Neuronal stem cell (in vitro differentiated cells): Measurements from ENCODE around the gene OR10A4.

Source experiments
- DNase-seq: peaks from one replicate; pipeline ENCODE4 v3.0.0-alpha.2; 2013; ENCODE audit warnings: low spot score
- H2AFZ ChIP-seq: one replicate; pipeline ENCODE4 v1.6.1; 2013; ENCODE audit warnings: mild to moderate bottlenecking, low read length, inconsistent platforms
- H2AK5ac ChIP-seq: 2 replicates; pipeline ENCODE4 v1.6.1; 2013; ENCODE audit warnings: low read depth, mild to moderate bottlenecking, inconsistent platforms, low read length, moderate library complexity, mixed read lengths
- H2BK120ac ChIP-seq: 2 replicates; pipeline ENCODE4 v1.6.1; 2013; ENCODE audit warnings: low read depth, mild to moderate bottlenecking, inconsistent platforms, low read length, moderate library complexity, mixed read lengths
- H2BK12ac ChIP-seq: one replicate; pipeline ENCODE4 v1.6.1; 2013; ENCODE audit warnings: low read length, inconsistent platforms
- H2BK15ac ChIP-seq: 2 replicates; pipeline ENCODE4 v1.6.1; 2013; ENCODE audit warnings: mild to moderate bottlenecking, low read length, inconsistent platforms, mixed read lengths
- H2BK5ac ChIP-seq: one replicate; pipeline ENCODE4 v1.6.1; 2013; ENCODE audit warnings: inconsistent platforms, mild to moderate bottlenecking, low read length, moderate library complexity
- H3K14ac ChIP-seq: one replicate; pipeline ENCODE4 v1.6.1; 2013; ENCODE audit warnings: low read length, inconsistent platforms
- H3K18ac ChIP-seq: 2 replicates; pipeline ENCODE4 v1.6.1; 2013; ENCODE audit warnings: low read length, inconsistent platforms
- H3K23ac ChIP-seq: 2 replicates; pipeline ENCODE4 v1.6.1; 2013; ENCODE audit warnings: low read depth, mild to moderate bottlenecking, mixed read lengths, low read length, inconsistent platforms; ENCODE audit not compliant: poor library complexity
- H3K27ac ChIP-seq: replicated peaks from 3 replicates; pipeline ENCODE4 v1.5.1; 2013; ENCODE audit warnings: low read length, inconsistent platforms
- H3K27me3 ChIP-seq, 3 experiments: 2 replicates each; pipeline ENCODE4 v1.6.1; 2013; ENCODE audit warnings: low read length in 3 of 3, mild to moderate bottlenecking in 2 of 3, inconsistent platforms in 1 of 3, low read depth in 1 of 3, mixed read lengths in 1 of 3, moderate library complexity in 1 of 3; ENCODE audit not compliant: control insufficient read depth in 3 of 3, insufficient read depth in 3 of 3
- H3K36me3 ChIP-seq, 2 donors: replicated peaks in 1 of 2; 2 replicates each; pipeline ENCODE4 v1.6.1; 2013; ENCODE audit warnings: low read length in 2 of 2; ENCODE audit not compliant: control insufficient read depth in 2 of 2, insufficient read depth in 2 of 2
- H3K4ac ChIP-seq: 2 replicates; pipeline ENCODE4 v1.6.1; 2013; ENCODE audit warnings: inconsistent platforms, mild to moderate bottlenecking, low read length, moderate library complexity
- H3K4me1 ChIP-seq, 2 donors: 1 replicate in 1 of 2; 2 replicates in 1 of 2; pipeline ENCODE4 v1.6.1; 2013; ENCODE audit warnings: low read length in 2 of 2, low read depth in 1 of 2; ENCODE audit not compliant: control insufficient read depth in 2 of 2, insufficient read depth in 1 of 2
- H3K4me2 ChIP-seq: one replicate; pipeline ENCODE4 v1.6.1; 2013; ENCODE audit warnings: mild to moderate bottlenecking, low read length, inconsistent platforms; ENCODE audit not compliant: insufficient read depth, poor library complexity, severe bottlenecking
- H3K4me3 ChIP-seq, 2 donors: 2 replicates each; pipeline ENCODE4 v1.5.1; 2013; ENCODE audit warnings: low read length in 2 of 2, mild to moderate bottlenecking in 2 of 2, inconsistent platforms in 1 of 2, moderate library complexity in 1 of 2
- H3K79me1 ChIP-seq: one replicate; pipeline ENCODE4 v1.6.1; 2013; ENCODE audit warnings: low read depth, mild to moderate bottlenecking, inconsistent platforms, low read length, moderate library complexity
- H3K9ac ChIP-seq: one replicate; pipeline ENCODE4 v1.6.1; 2013; ENCODE audit warnings: mild to moderate bottlenecking, low read depth, low read length, inconsistent platforms; ENCODE audit not compliant: poor library complexity
- H3K9me3 ChIP-seq, 2 donors: replicated peaks in 1 of 2; 2 replicates each; pipeline versions ENCODE3 to v1.6.1; 2013; ENCODE audit warnings: low read length in 2 of 2, mild to moderate bottlenecking in 2 of 2, inconsistent platforms in 1 of 2, low read depth in 1 of 2, mixed read lengths in 1 of 2, moderate library complexity in 1 of 2; ENCODE audit not compliant: control insufficient read depth in 2 of 2, insufficient read depth in 1 of 2
- H4K8ac ChIP-seq: one replicate; pipeline ENCODE4 v1.6.1; 2013; ENCODE audit warnings: low read depth, mild to moderate bottlenecking, inconsistent platforms, low read length, moderate library complexity
- H4K91ac ChIP-seq: one replicate; pipeline ENCODE4 v1.6.1; 2013; ENCODE audit warnings: low read length, low read depth, mild to moderate bottlenecking, inconsistent platforms; ENCODE audit not compliant: poor library complexity
- WGBS, 2 donors: extraction: QIAGEN DNeasy Blood & Tissue Kit; methylation state at CpG; one replicate each; pipeline ENCODE4 v1.1.7; 2013; ENCODE audit warnings: missing lambda C conversion rate in 2 of 2, mixed read lengths in 1 of 2; ENCODE audit not compliant: insufficient read length in 2 of 2, insufficient replicate concordance in 1 of 2; ENCODE audit errors: extremely low coverage in 2 of 2; 5-methylcytosine and 5-hydroxymethylcytosine counted together

Gene OR10A4

DNA sequence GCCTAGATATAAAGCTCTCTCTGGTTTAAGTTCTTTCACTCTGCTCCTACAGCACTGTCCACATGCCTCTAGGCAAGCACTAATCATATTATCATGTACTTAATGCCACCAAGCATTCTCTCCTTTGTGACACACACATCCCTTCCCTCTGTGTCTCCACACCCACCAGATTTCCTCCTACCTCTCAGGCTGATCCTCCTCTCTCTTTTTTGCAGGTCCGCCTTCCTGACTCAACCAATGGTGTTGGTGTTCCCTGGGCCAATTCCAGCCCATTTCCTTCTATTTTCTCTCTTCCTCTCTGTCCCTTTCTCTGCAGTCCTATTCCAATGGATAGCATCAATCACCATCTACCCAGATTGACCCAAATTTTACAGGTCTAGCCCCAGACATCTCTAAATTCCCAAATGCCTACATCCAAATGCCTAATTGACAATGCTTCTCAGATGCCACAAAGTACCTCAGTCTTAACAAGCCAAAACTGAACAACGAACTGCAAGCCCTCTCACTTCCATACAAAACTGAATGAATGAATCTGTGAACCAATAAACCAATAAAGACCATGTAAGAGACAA, 49.3 kb downstream of the OR10A4 start:
- Histone ChIP-seq H3K27me3 (no peaks in the 10 kb centered on the region), H4K8ac (no peak overlapping the region), H3K79me1 (peaks cover 2% of the 10 kb centered on the region), H3K27ac (peak overlapping the region; percentile 12), H4K91ac (no peak overlapping the region), H3K4me3 (peak overlapping the region; percentile 87 to 90), H2BK120ac (no peak overlapping the region), H3K23ac (no peak overlapping the region), H2BK15ac (no peak overlapping the region), H3K9ac (no peak overlapping the region), H3K4me2 (peak overlapping the region; percentile 71), H2BK5ac (no peak overlapping the region), H3K14ac (no peak overlapping the region), H3K36me3 (peaks cover 0 to 8% of the 10 kb centered on the region in 2 donors), H3K9me3 (no peaks in the 10 kb centered on the region), H3K4me1 (peaks cover 0 to 11% of the 10 kb centered on the region in 2 donors), H2AFZ (peak overlapping the region; percentile 96), H3K18ac (no peak overlapping the region), H3K4ac (no peak overlapping the region), H2BK12ac (no peak overlapping the region), H2AK5ac (no peak overlapping the region)
- no peak for DNase-seq
- WGBS, 2 donors = no CpG with 5 or more reads among the region's 2 CpGs

DNA sequence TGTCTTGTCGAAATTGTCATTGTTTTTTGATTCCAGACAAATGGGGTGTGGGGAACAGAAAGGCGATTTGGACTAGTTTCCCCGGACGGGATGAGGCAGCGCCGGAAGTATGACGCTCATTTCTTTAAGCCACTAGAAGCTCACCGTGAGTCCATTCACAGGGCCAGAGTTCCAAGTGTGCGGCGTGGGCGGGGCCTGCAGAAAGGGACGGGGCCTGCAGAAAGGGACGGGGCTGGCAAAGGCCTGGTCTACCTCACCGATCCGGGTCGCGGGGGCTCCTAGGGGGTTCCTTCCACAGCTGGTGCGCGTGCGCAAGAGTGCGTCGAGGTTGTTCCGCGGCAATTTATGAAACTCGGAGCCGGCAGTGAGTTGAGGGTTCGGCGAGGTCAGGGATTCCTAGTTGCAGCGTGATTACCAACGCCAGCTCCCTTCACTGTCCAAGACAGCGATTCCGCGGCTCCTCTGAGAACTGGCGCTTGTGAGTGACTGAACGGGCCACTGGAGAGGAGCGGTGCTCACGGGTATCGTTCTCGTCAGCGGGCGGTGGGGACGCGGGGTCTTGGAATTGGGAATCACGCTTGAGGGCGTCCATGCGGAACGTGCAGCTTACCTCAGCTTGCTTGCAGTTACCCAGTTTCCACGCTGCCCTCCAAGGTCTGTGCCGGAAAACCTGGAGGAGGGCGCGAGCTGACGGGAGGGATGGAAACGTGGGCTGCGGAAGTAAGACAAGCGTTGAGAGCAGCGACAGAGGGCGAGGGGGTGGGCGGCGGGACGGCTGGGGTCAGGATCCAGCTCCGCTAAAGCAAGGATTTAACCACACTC, 50.0 kb downstream of the OR10A4 start, which contains the start of gene ZNF215:
ZNF215 (plus strand) TSS at position 219 of the 822 bp plus-strand sequence. CDS start 5,847 bp downstream, outside the sequence.
- H3K4ac ChIP-seq = no peak within 1 kb of the TSS
- peak; percentile 78 for DNase-seq
- peak within 1 kb of the TSS; percentile 72 for H3K27ac ChIP-seq
- H2AFZ ChIP-seq = peak within 1 kb of the TSS; percentile 96
- H3K4me3 ChIP-seq = peak within 1 kb of the TSS; percentile 87 to 90
- H3K79me1 ChIP-seq = peaks cover 2% of the 10 kb centered on the region
- H3K4me2 ChIP-seq = peak within 1 kb of the TSS; percentile 71
- H2BK12ac ChIP-seq = no peak within 1 kb of the TSS
- H2BK15ac ChIP-seq = peak within 1 kb of the TSS; percentile 35
- no peaks in the 10 kb centered on the region for H3K27me3 ChIP-seq
- peaks cover 0 to 8% of the 10 kb centered on the region in 2 donors for H3K36me3 ChIP-seq
- peak within 1 kb of the TSS; percentile 95 for H3K9ac ChIP-seq
- peak within 1 kb of the TSS; percentile 30 for H2BK5ac ChIP-seq
- no peak within 1 kb of the TSS for H3K14ac ChIP-seq
- H2AK5ac ChIP-seq = no peak within 1 kb of the TSS
- H2BK120ac ChIP-seq = no peak within 1 kb of the TSS
- H3K4me1 ChIP-seq = peaks cover 0 to 11% of the 10 kb centered on the region in 2 donors
- H3K9me3 ChIP-seq = no peaks in the 10 kb centered on the region
- H3K23ac ChIP-seq = peak within 1 kb of the TSS; percentile 34
- no CpG with 5 or more reads among the region's 61 CpGs for WGBS, 2 donors
- no peak within 1 kb of the TSS for H4K8ac ChIP-seq
- H4K91ac ChIP-seq = peak within 1 kb of the TSS; percentile 9
- H3K18ac ChIP-seq = peak within 1 kb of the TSS; percentile 99

DNA sequence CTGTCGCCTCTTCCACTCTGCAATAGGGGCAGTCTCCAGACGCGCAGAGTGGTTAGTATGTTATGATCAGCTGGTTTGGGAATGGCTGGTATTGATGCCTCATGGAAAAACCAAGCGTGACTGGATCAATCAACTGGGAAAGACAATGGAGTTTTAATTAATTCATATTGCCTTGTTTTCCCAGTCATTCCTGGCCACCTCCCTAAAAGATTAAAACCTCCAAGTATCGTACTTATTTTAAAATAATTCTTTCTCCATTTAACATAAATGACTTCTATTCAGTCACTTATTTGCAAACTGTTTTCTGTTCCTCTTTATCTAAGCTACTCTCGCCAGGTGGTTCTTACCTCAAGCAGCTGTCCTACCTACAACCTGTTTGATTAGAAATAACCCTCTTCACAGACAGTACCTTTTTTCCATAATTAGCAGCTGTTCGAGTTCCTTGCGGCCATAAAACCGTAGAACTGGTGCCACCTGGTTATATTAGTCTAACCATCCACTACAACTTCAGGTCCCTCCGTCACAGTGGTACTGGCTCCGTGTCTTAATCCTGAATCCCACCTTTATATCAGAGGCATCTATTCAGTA, 50.7 kb downstream of the OR10A4 start:
- peaks cover 0 to 11% of the 10 kb centered on the region in 2 donors for H3K4me1 ChIP-seq
- WGBS, 2 donors = 100% methylated on average over 1 of the region's 11 CpGs; no CpG with 5 or more reads in 1 of the 2 donors
- H3K79me1 ChIP-seq = peaks cover 2% of the 10 kb centered on the region
- H3K27ac ChIP-seq = no peak overlapping the region
- no peak overlapping the region for H3K18ac ChIP-seq
- H3K27me3 ChIP-seq = no peaks in the 10 kb centered on the region
- no peak overlapping the region for H3K14ac ChIP-seq
- peak overlapping the region; percentile 87 to 90 for H3K4me3 ChIP-seq
- H3K9me3 ChIP-seq = no peaks in the 10 kb centered on the region
- DNase-seq = no peak
- H2AFZ ChIP-seq = peak overlapping the region; percentile 96
- no peak overlapping the region for H4K8ac ChIP-seq
- no peak overlapping the region for H2AK5ac ChIP-seq
- H3K36me3 ChIP-seq = peaks cover 0 to 11% of the 10 kb centered on the region in 2 donors
- H3K4ac ChIP-seq = no peak overlapping the region
- H2BK120ac ChIP-seq = no peak overlapping the region
- H2BK15ac ChIP-seq = no peak overlapping the region
- no peak overlapping the region for H2BK5ac ChIP-seq
- H3K23ac ChIP-seq = peak overlapping the region; percentile 34
- H4K91ac ChIP-seq = no peak overlapping the region
- H3K9ac ChIP-seq = peak overlapping the region; percentile 95
- no peak overlapping the region for H2BK12ac ChIP-seq
- peak overlapping the region; percentile 71 for H3K4me2 ChIP-seq
